Neuronal stem cell (in vitro differentiated cells): ENCODE results near the gene CTRB2.
"Not testable (repeated sequence)": the region's sequence is repeated elsewhere in the genome, so short reads cannot be mapped to it uniquely, and the experiment has no call there.

Experiments used
- DNase-seq: peaks from one replicate; pipeline ENCODE4 v3.0.0-alpha.2; 2013; ENCODE audit warnings: low spot score
- H2AFZ ChIP-seq: one replicate; pipeline ENCODE4 v1.6.1; 2013; ENCODE audit warnings: mild to moderate bottlenecking, low read length, inconsistent platforms
- H2AK5ac ChIP-seq: 2 replicates; pipeline ENCODE4 v1.6.1; 2013; ENCODE audit warnings: low read depth, mild to moderate bottlenecking, inconsistent platforms, low read length, moderate library complexity, mixed read lengths
- H2BK120ac ChIP-seq: 2 replicates; pipeline ENCODE4 v1.6.1; 2013; ENCODE audit warnings: low read depth, mild to moderate bottlenecking, inconsistent platforms, low read length, moderate library complexity, mixed read lengths
- H2BK12ac ChIP-seq: one replicate; pipeline ENCODE4 v1.6.1; 2013; ENCODE audit warnings: low read length, inconsistent platforms
- H2BK15ac ChIP-seq: 2 replicates; pipeline ENCODE4 v1.6.1; 2013; ENCODE audit warnings: mild to moderate bottlenecking, low read length, inconsistent platforms, mixed read lengths
- H2BK5ac ChIP-seq: one replicate; pipeline ENCODE4 v1.6.1; 2013; ENCODE audit warnings: inconsistent platforms, mild to moderate bottlenecking, low read length, moderate library complexity
- H3K14ac ChIP-seq: one replicate; pipeline ENCODE4 v1.6.1; 2013; ENCODE audit warnings: low read length, inconsistent platforms
- H3K18ac ChIP-seq: 2 replicates; pipeline ENCODE4 v1.6.1; 2013; ENCODE audit warnings: low read length, inconsistent platforms
- H3K23ac ChIP-seq: 2 replicates; pipeline ENCODE4 v1.6.1; 2013; ENCODE audit warnings: low read depth, mild to moderate bottlenecking, mixed read lengths, low read length, inconsistent platforms; ENCODE audit not compliant: poor library complexity
- H3K27ac ChIP-seq: replicated peaks from 3 replicates; pipeline ENCODE4 v1.5.1; 2013; ENCODE audit warnings: low read length, inconsistent platforms
- H3K27me3 ChIP-seq, 3 experiments: 2 replicates each; pipeline ENCODE4 v1.6.1; 2013; ENCODE audit warnings: low read length in 3 of 3, mild to moderate bottlenecking in 2 of 3, inconsistent platforms in 1 of 3, low read depth in 1 of 3, mixed read lengths in 1 of 3, moderate library complexity in 1 of 3; ENCODE audit not compliant: control insufficient read depth in 3 of 3, insufficient read depth in 3 of 3
- H3K36me3 ChIP-seq, 2 donors: replicated peaks in 1 of 2; 2 replicates each; pipeline ENCODE4 v1.6.1; 2013; ENCODE audit warnings: low read length in 2 of 2; ENCODE audit not compliant: control insufficient read depth in 2 of 2, insufficient read depth in 2 of 2
- H3K4ac ChIP-seq: 2 replicates; pipeline ENCODE4 v1.6.1; 2013; ENCODE audit warnings: inconsistent platforms, mild to moderate bottlenecking, low read length, moderate library complexity
- H3K4me1 ChIP-seq, 2 donors: 1 replicate in 1 of 2; 2 replicates in 1 of 2; pipeline ENCODE4 v1.6.1; 2013; ENCODE audit warnings: low read length in 2 of 2, low read depth in 1 of 2; ENCODE audit not compliant: control insufficient read depth in 2 of 2, insufficient read depth in 1 of 2
- H3K4me2 ChIP-seq: one replicate; pipeline ENCODE4 v1.6.1; 2013; ENCODE audit warnings: mild to moderate bottlenecking, low read length, inconsistent platforms; ENCODE audit not compliant: insufficient read depth, poor library complexity, severe bottlenecking
- H3K4me3 ChIP-seq, 2 donors: 2 replicates each; pipeline ENCODE4 v1.5.1; 2013; ENCODE audit warnings: low read length in 2 of 2, mild to moderate bottlenecking in 2 of 2, inconsistent platforms in 1 of 2, moderate library complexity in 1 of 2
- H3K79me1 ChIP-seq: one replicate; pipeline ENCODE4 v1.6.1; 2013; ENCODE audit warnings: low read depth, mild to moderate bottlenecking, inconsistent platforms, low read length, moderate library complexity
- H3K9ac ChIP-seq: one replicate; pipeline ENCODE4 v1.6.1; 2013; ENCODE audit warnings: mild to moderate bottlenecking, low read depth, low read length, inconsistent platforms; ENCODE audit not compliant: poor library complexity
- H3K9me3 ChIP-seq, 2 donors: replicated peaks in 1 of 2; 2 replicates each; pipeline versions ENCODE3 to v1.6.1; 2013; ENCODE audit warnings: low read length in 2 of 2, mild to moderate bottlenecking in 2 of 2, inconsistent platforms in 1 of 2, low read depth in 1 of 2, mixed read lengths in 1 of 2, moderate library complexity in 1 of 2; ENCODE audit not compliant: control insufficient read depth in 2 of 2, insufficient read depth in 1 of 2
- H4K8ac ChIP-seq: one replicate; pipeline ENCODE4 v1.6.1; 2013; ENCODE audit warnings: low read depth, mild to moderate bottlenecking, inconsistent platforms, low read length, moderate library complexity
- H4K91ac ChIP-seq: one replicate; pipeline ENCODE4 v1.6.1; 2013; ENCODE audit warnings: low read length, low read depth, mild to moderate bottlenecking, inconsistent platforms; ENCODE audit not compliant: poor library complexity
- WGBS, 2 donors: extraction: QIAGEN DNeasy Blood & Tissue Kit; methylation state at CpG; one replicate each; pipeline ENCODE4 v1.1.7; 2013; ENCODE audit warnings: missing lambda C conversion rate in 2 of 2, mixed read lengths in 1 of 2; ENCODE audit not compliant: insufficient read length in 2 of 2, insufficient replicate concordance in 1 of 2; ENCODE audit errors: extremely low coverage in 2 of 2; 5-methylcytosine and 5-hydroxymethylcytosine counted together

CTRB2 gene

GRCh38 chr16:75241412-75241811 is 34.5 kb upstream of the CTRB2 start:
- H3K36me3 ChIP-seq = peaks cover 32 to 81% of the 10 kb centered on the region in 2 donors
- peak overlapping the region; percentile 40 for H2AK5ac ChIP-seq
- no peak overlapping the region for H3K27ac ChIP-seq
- peak overlapping the region; percentile 31 for H3K14ac ChIP-seq
- H3K4me3 ChIP-seq = no peak overlapping the region
- peaks cover 40% of the 10 kb centered on the region for H3K79me1 ChIP-seq
- no peak overlapping the region for H3K4me2 ChIP-seq
- no peak overlapping the region for H2BK12ac ChIP-seq
- no peak overlapping the region for H3K4ac ChIP-seq
- H2BK5ac ChIP-seq = no peak overlapping the region
- H3K4me1 ChIP-seq = peaks cover 41 to 46% of the 10 kb centered on the region in 2 donors
- no peak for DNase-seq
- H2AFZ ChIP-seq = no peak overlapping the region
- H3K9me3 ChIP-seq = no peaks in the 10 kb centered on the region
- H3K27me3 ChIP-seq = no peaks in the 10 kb centered on the region
- no peak overlapping the region for H3K9ac ChIP-seq
- no peak overlapping the region for H2BK120ac ChIP-seq
- peak overlapping the region; percentile 55 for H3K23ac ChIP-seq
- no peak overlapping the region for H3K18ac ChIP-seq
- no peak overlapping the region for H4K8ac ChIP-seq
- peak overlapping the region; percentile 22 for H2BK15ac ChIP-seq
- WGBS, 2 donors = no CpG with 5 or more reads among the region's 8 CpGs
- H4K91ac ChIP-seq = no peak overlapping the region

DNA sequence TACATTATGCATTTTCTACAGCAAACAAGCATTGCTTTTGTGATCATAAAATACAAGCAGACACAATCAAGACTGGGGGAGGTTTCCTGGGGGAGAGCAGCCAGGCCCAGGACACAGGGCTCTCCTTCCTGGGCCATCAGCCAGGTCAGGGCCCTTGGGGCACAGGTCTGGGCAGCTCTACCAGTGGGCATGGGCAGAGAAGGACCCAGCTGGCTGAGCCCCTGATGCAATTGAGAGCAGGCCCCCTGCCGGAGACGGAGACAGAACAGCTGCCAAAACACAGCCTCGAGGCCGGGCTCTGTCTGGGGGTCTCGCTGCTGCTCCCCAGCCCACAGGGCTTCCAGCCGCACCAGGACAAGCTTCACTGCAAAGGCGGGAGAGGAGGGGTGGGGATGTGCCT is 33.7 kb upstream of the CTRB2 start:
- Histone ChIP-seq H3K23ac (peak overlapping the region; percentile 55), H3K79me1 (peaks cover 46% of the 10 kb centered on the region), H3K36me3 (peaks cover 38 to 89% of the 10 kb centered on the region in 2 donors), H2BK12ac (peak overlapping the region; percentile 6), H3K4me1 (peaks cover 33 to 39% of the 10 kb centered on the region in 2 donors)
- H4K91ac ChIP-seq, H2AK5ac ChIP-seq, H3K27ac ChIP-seq, H2BK120ac ChIP-seq, H2BK15ac ChIP-seq, H3K4me2 ChIP-seq, H3K4me3 ChIP-seq, DNase-seq, H3K18ac ChIP-seq, H3K27me3 ChIP-seq, H3K9ac ChIP-seq, H2BK5ac ChIP-seq, H3K4ac ChIP-seq, H2AFZ ChIP-seq, H3K9me3 ChIP-seq, H4K8ac ChIP-seq, H3K14ac ChIP-seq: not testable (repeated sequence)
- no CpG with 5 or more reads among the region's 7 CpGs for WGBS, 2 donors

DNA sequence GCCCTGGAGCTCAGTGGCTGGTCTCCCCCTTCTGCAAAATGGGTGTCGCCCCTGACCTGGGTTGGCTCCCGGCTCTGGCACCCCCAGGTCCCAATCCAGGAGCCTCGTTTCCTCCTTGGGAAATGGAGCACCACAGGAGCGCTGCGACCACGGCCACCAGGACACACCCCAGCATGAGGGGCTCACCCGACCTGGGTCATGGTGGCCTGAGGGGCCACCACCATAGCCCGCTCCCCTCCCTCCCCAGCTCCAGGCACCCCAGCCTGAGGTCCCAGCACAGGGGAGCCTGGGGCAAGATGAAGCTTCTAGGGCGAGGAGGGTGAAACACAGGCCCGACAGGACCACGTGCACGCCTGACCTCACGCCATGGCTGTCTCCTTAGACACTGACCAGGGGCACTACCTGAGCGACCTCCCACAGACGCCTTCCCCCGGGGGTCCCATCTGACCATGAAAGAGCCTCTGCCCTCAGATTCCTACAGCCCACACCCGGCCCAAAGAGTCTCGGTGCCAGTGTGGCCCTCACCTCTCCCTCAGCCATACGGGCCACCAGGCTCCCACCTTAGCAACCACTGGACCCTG is 32.7 kb upstream of the CTRB2 start:
- Histone ChIP-seq H3K18ac (peak overlapping the region; percentile 85), H4K8ac (no peak overlapping the region), H3K4me2 (no peak overlapping the region), H3K4me3 (no peak overlapping the region), H3K9me3 (no peaks in the 10 kb centered on the region), H3K27ac (no peak overlapping the region), H2AFZ (no peak overlapping the region), H3K23ac (peak overlapping the region; percentile 52), H3K14ac (peak overlapping the region; percentile 38), H3K79me1 (peaks cover 53% of the 10 kb centered on the region), H2BK120ac (no peak overlapping the region), H2AK5ac (peak overlapping the region; percentile 94), H2BK5ac (peak overlapping the region; percentile 82), H4K91ac (no peak overlapping the region), H3K4me1 (peaks cover 23 to 32% of the 10 kb centered on the region in 2 donors), H3K9ac (no peak overlapping the region), H2BK12ac (no peak overlapping the region), H3K4ac (no peak overlapping the region), H3K36me3 (peaks cover 48 to 98% of the 10 kb centered on the region in 2 donors), H2BK15ac (peak overlapping the region; percentile 9), H3K27me3 (no peaks in the 10 kb centered on the region)
- no CpG with 5 or more reads among the region's 19 CpGs for WGBS, 2 donors
- DNase-seq = no peak

DNA sequence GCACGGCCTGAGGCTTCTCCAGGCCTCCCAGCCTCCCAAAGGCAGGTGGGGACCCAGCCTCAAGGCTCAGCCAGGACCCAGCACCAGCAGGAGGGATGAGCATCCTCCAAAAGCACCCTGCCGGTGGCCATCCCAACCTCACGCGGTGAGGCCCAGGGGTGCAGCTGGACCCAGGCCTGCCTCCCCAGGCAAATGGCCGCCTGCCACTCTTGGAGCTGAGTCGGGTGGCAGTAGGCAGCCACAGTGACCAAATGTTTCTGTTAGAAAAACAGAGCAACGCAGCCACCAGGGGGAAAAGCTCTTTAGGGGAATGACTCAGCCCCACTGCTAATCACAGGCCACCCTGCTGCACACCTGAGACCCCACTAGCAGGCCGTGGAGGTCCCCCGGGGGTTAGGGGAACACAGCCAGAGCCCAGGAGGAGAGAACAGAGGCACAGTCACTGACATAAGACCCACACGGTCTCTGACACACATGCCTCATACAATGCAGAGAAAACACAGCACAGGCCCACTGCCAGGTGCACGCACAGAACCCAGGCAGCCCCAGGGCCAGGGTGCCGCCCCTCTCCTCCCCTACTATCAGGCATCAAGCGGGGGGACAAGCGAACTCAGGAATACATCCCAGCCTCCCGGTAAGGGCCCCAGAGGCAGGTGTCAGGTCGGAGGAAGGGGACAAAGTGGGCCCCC is 32.0 kb upstream of the CTRB2 start:
- H3K36me3 ChIP-seq = peaks cover 54 to 98% of the 10 kb centered on the region in 2 donors

More for the DNA sequence above, 32.0 kb upstream of the CTRB2 start:
- Histone ChIP-seq H3K27ac (peak overlapping the region; percentile 50), H3K4me1 (peaks cover 17 to 25% of the 10 kb centered on the region in 2 donors), H3K4me2 (no peak overlapping the region), H3K4ac (peak overlapping the region; percentile 89), H2BK15ac (peak overlapping the region; percentile 9), H3K4me3 (no peak overlapping the region), H3K23ac (peak overlapping the region; percentile 96), H2BK12ac (peak overlapping the region; percentile 73), H2BK5ac (peak overlapping the region; percentile 82), H3K9ac (peak overlapping the region; percentile 84), H3K9me3 (no peaks in the 10 kb centered on the region), H4K8ac (no peak overlapping the region), H3K18ac (peak overlapping the region; percentile 74), H4K91ac (no peak overlapping the region), H3K79me1 (peaks cover 52% of the 10 kb centered on the region), H3K27me3 (no peaks in the 10 kb centered on the region), H2AFZ (no peak overlapping the region), H2AK5ac (peak overlapping the region; percentile 94), H2BK120ac (no peak overlapping the region), H3K14ac (peak overlapping the region; percentile 97)
- no CpG with 5 or more reads among the region's 16 CpGs for WGBS, 2 donors
- no peak for DNase-seq
